GM21423 (cell line): Measurements from ENCODE around the gene CCDC43.
"Not testable (repeated sequence)": the region's sequence is repeated elsewhere in the genome, so short reads cannot be mapped to it uniquely, and the experiment has no call there.

ENCODE experiments used
- ATAC-seq: cut with Tn5 transposase; IDR thresholded peaks from one replicate; pipeline ENCODE4 v1.9.1; 2021; ENCODE audit warnings: mild to moderate bottlenecking, moderate library complexity; ENCODE audit not compliant: unreplicated experiment

Gene CCDC43

GRCh38 chr17:44672479-44673093 lies 17.0 kb downstream of the CCDC43 start:
- no peak for ATAC-seq

- no peak for ATAC-seq
These were observed 23.6 kb downstream of the CCDC43 start for GRCh38 chr17:44666006-44666405.

GRCh38 chr17:44664867-44665266 lies 24.7 kb downstream of the CCDC43 start:
- no peak for ATAC-seq

- no peak for ATAC-seq
These were observed 26.5 kb downstream of the CCDC43 start for GRCh38 chr17:44663095-44663494.

GRCh38 chr17:44661835-44662234 lies 27.7 kb downstream of the CCDC43 start:
- ATAC-seq: no peak

- ATAC-seq: no peak
These were observed 33.4 kb downstream of the CCDC43 start, which contains the start of gene MEIOC for GRCh38 chr17:44655983-44656710. Gene MEIOC (plus strand): TSS chr17:44656468. CDS start chr17:44656614, 146 bp downstream.

GRCh38 chr17:44653954-44654353 lies 35.6 kb downstream of the CCDC43 start:
- no peak for ATAC-seq

- ATAC-seq: no peak
These were observed 36.2 kb downstream of the CCDC43 start for GRCh38 chr17:44653384-44653783.

- no peak for ATAC-seq
These were observed 36.8 kb downstream of the CCDC43 start for GRCh38 chr17:44652727-44653126.

GRCh38 chr17:44651228-44651627 lies 38.3 kb downstream of the CCDC43 start:
- ATAC-seq: no peak

- ATAC-seq: no peak
These were observed 40.6 kb downstream of the CCDC43 start for GRCh38 chr17:44648963-44649362.

GRCh38 chr17:44647736-44648135 lies 41.8 kb downstream of the CCDC43 start:
- ATAC-seq: no peak

GRCh38 chr17:44646280-44646679 lies 43.3 kb downstream of the CCDC43 start:
- ATAC-seq: no peak

- ATAC-seq: no peak
These were observed 44.2 kb downstream of the CCDC43 start for GRCh38 chr17:44645341-44645740.

GRCh38 chr17:44642834-44643233 lies 46.7 kb downstream of the CCDC43 start:
- ATAC-seq: no peak

GRCh38 chr17:44637066-44637465 lies 52.5 kb downstream of the CCDC43 start:
- no peak for ATAC-seq

GRCh38 chr17:44636562-44636961 lies 53.0 kb downstream of the CCDC43 start:
- ATAC-seq: no peak

GRCh38 chr17:44634401-44634800 lies 55.2 kb downstream of the CCDC43 start:
- not testable (repeated sequence) for ATAC-seq

GRCh38 chr17:44633998-44634397 lies 55.6 kb downstream of the CCDC43 start:
- no peak for ATAC-seq

- ATAC-seq: no peak
These were observed 58.9 kb downstream of the CCDC43 start for GRCh38 chr17:44630703-44631102.

GRCh38 chr17:44629314-44629713 lies 60.3 kb downstream of the CCDC43 start:
- ATAC-seq: no peak
